GM18868 (cell line): ENCODE results near the gene CMTR1.

Source experiments
- ATAC-seq: cut with Tn5 transposase; IDR thresholded peaks from one replicate; pipeline ENCODE4 v1.9.1; 2021; ENCODE audit warnings: mild to moderate bottlenecking, moderate library complexity; ENCODE audit not compliant: unreplicated experiment

CMTR1 gene

GRCh38 chr6:37477656-37478435 lies 44.8 kb downstream of the CMTR1 start:
- no peak for ATAC-seq

GRCh38 chr6:37478827-37479226 lies 45.8 kb downstream of the CMTR1 start:
- no peak for ATAC-seq

- ATAC-seq, result no peak
Observed at GRCh38 chr6:37479266-37479854, 46.3 kb downstream of the CMTR1 start.

- no peak for ATAC-seq
Observed at GRCh38 chr6:37480118-37480736, 47.2 kb downstream of the CMTR1 start.

- no peak for ATAC-seq
Observed at GRCh38 chr6:37480951-37481534, 48.0 kb downstream of the CMTR1 start.

- ATAC-seq, result no peak
Observed at GRCh38 chr6:37481711-37482605, 48.9 kb downstream of the CMTR1 start.

GRCh38 chr6:37482606-37483251 lies 49.7 kb downstream of the CMTR1 start:
- no peak for ATAC-seq

- no peak for ATAC-seq
Observed at GRCh38 chr6:37483252-37483901, 50.4 kb downstream of the CMTR1 start.

GRCh38 chr6:37483917-37484785 lies 51.1 kb downstream of the CMTR1 start:
- peak; percentile 59 for ATAC-seq

- no peak for ATAC-seq
Observed at GRCh38 chr6:37484786-37485170, 51.8 kb downstream of the CMTR1 start.

GRCh38 chr6:37485291-37485702 lies 52.3 kb downstream of the CMTR1 start:
- ATAC-seq, result no peak

GRCh38 chr6:37486121-37486839 lies 53.3 kb downstream of the CMTR1 start:
- ATAC-seq, result no peak

GRCh38 chr6:37487591-37488380 lies 54.8 kb downstream of the CMTR1 start:
- no peak for ATAC-seq

GRCh38 chr6:37488476-37488875 lies 55.5 kb downstream of the CMTR1 start:
- no peak for ATAC-seq

- ATAC-seq, result no peak
Observed at GRCh38 chr6:37489697-37490336, 56.8 kb downstream of the CMTR1 start.

- no peak for ATAC-seq
Observed at GRCh38 chr6:37490536-37491170, 57.6 kb downstream of the CMTR1 start.
